HG02973 (cell line): ENCODE results near the gene MAFB.

Source experiments
- ATAC-seq: cut with Tn5 transposase; IDR thresholded peaks from one replicate; pipeline ENCODE4 v1.9.1; 2021; ENCODE audit warnings: moderate library complexity; ENCODE audit not compliant: unreplicated experiment

The MAFB gene

DNA sequence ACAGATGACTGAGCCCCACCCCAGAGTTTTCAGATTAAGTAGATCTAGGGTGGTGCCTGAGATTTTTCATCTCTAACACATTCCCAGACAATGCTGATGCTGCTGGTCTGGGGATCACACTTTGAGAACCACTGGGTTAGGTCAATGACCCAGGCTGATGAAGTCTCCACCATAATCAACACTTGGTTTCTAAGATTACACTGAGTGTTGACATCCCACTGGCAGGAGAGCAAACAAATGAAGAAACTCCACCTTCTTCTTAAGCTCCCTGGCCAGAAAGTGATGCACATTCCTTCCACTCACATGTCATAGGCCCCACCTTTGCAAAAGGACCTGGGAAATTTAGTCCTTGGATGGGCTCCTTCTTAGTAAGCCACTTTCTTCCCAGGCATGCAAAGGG is 53.1 kb downstream of the MAFB start:
- no peak for ATAC-seq
